Measurements from ENCODE around the gene OSMR.

GRCh38 chr5:38896760-38897159, 50.9 kb downstream of the OSMR start:
- no peak for TF ChIP-seq POLR2A (IDR thresholded peaks at IDR 0.05; ENCODE audit: low read depth, low read length)
- no peak for TF ChIP-seq TAF1 (IDR thresholded peaks at IDR 0.05; ENCODE audit: borderline replicate concordance, low read depth, low read length)
- TF ChIP-seq POLR2AphosphoS5 (IDR thresholded peaks at IDR 0.05; ENCODE audit: low read depth, low read length), result no peak
